GM18870 (cell line): ENCODE measurements around the gene BTG2.

Experiments
- ATAC-seq: cut with Tn5 transposase; IDR thresholded peaks from one replicate; pipeline ENCODE4 v1.9.1; 2021; ENCODE audit warnings: moderate library complexity; ENCODE audit not compliant: unreplicated experiment

BTG2 gene

GRCh38 chr1:203276408-203276807, 28.9 kb upstream of the BTG2 start:
- ATAC-seq: no peak

- ATAC-seq: no peak
These were observed 28.3 kb upstream of the BTG2 start for GRCh38 chr1:203276916-203277545.

GRCh38 chr1:203278082-203278884, 27.0 kb upstream of the BTG2 start:
- no peak for ATAC-seq

- no peak for ATAC-seq
These were observed 26.4 kb upstream of the BTG2 start for GRCh38 chr1:203278885-203279406.

- no peak for ATAC-seq
These were observed 25.3 kb upstream of the BTG2 start for GRCh38 chr1:203280061-203280460.

- no peak for ATAC-seq
These were observed 24.3 kb upstream of the BTG2 start for GRCh38 chr1:203281033-203281432.

- ATAC-seq: no peak
These were observed 23.3 kb upstream of the BTG2 start for GRCh38 chr1:203281851-203282661.

- ATAC-seq: no peak
These were observed 22.4 kb upstream of the BTG2 start for GRCh38 chr1:203282720-203283542.

GRCh38 chr1:203283597-203283996, 21.7 kb upstream of the BTG2 start:
- no peak for ATAC-seq

- ATAC-seq: no peak
These were observed 20.8 kb upstream of the BTG2 start for GRCh38 chr1:203284411-203285123.

- ATAC-seq: no peak
These were observed 18.9 kb upstream of the BTG2 start for GRCh38 chr1:203286161-203286984.

GRCh38 chr1:203287109-203287893, 18.0 kb upstream of the BTG2 start:
- ATAC-seq: peak; percentile 38

- no peak for ATAC-seq
These were observed 17.4 kb upstream of the BTG2 start for GRCh38 chr1:203287898-203288297.

GRCh38 chr1:203288400-203288799, 16.9 kb upstream of the BTG2 start:
- ATAC-seq: no peak

GRCh38 chr1:203289281-203289981, 15.9 kb upstream of the BTG2 start:
- peak; percentile 63 for ATAC-seq

- ATAC-seq: no peak
These were observed 15.4 kb upstream of the BTG2 start for GRCh38 chr1:203289982-203290260.

- peak; percentile 26 for ATAC-seq
These were observed 14.8 kb upstream of the BTG2 start for GRCh38 chr1:203290261-203291089.
